OCI-LY3 (cell line): Measurements from ENCODE around the gene PAMR1.

Source experiments
- CTCF ChIP-seq: fragments of 200-600, 300-600 bp; sonication (generic); IDR thresholded peaks from 2 replicates; pipeline ENCODE4 v1.5.1; 2014; ENCODE audit warnings: antibody characterized with exemption, low read length, low read depth
- EZH2phosphoT487 ChIP-seq: fragments of 200-600 bp; shearing (Covaris generic); IDR thresholded peaks from 2 replicates; pipeline ENCODE4 v1.6.1; 2018; ENCODE audit warnings: antibody characterized with exemption, mixed run types, low read depth

- TF ChIP-seq CTCF: no peak
- TF ChIP-seq EZH2phosphoT487: no peak
These were observed 14.4 kb upstream of the PAMR1 start for GRCh38 chr11:35539781-35540281.
